Loucy (cell line): ENCODE results near the gene LLCFC1.

Source experiments
- EZH2phosphoT487 ChIP-seq: fragments of 200-600 bp; IDR thresholded peaks from 2 replicates; pipeline ENCODE4 v1.6.1; 2018; ENCODE audit warnings: antibody characterized with exemption, mild to moderate bottlenecking, moderate library complexity, borderline replicate concordance
- TF ChIP-seq, protein P1 (sequence below): fragments of 200-600 bp; sonication (generic); conservative IDR thresholded peaks from 2 replicates; pipeline ENCODE4 v1.5.1; 2014; ENCODE audit warnings: mild to moderate bottlenecking, antibody characterized with exemption, low read length

DNA sequence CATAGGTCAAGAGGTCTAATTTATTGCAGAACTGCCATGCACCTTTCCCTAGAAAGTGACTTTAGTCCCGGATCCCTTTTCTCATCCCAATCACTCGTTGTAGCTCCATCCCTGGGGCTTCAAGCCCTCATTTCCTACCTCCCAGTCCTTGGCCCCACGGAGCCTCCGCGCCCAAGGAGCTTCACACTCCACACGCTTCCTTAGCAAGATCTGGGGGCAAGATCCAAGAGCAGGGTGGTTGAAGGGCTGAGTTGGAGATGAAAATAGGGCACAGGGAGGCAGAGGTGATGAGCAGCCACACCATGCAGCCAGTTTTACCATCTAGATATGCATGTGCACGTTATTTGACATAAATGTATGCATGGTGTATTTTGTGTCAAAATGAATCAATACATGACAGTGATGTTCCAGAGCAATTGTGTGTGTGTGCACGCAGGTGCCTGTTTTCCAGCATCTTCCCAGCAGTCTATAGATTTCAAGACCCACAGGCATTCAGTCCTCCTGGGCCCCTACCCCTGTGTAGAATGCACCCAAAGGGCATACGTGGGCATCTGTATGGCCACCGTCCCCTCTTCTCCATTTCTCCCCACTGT lies 47.7 kb upstream of the LLCFC1 start:
- TF ChIP-seq, protein P1, sequence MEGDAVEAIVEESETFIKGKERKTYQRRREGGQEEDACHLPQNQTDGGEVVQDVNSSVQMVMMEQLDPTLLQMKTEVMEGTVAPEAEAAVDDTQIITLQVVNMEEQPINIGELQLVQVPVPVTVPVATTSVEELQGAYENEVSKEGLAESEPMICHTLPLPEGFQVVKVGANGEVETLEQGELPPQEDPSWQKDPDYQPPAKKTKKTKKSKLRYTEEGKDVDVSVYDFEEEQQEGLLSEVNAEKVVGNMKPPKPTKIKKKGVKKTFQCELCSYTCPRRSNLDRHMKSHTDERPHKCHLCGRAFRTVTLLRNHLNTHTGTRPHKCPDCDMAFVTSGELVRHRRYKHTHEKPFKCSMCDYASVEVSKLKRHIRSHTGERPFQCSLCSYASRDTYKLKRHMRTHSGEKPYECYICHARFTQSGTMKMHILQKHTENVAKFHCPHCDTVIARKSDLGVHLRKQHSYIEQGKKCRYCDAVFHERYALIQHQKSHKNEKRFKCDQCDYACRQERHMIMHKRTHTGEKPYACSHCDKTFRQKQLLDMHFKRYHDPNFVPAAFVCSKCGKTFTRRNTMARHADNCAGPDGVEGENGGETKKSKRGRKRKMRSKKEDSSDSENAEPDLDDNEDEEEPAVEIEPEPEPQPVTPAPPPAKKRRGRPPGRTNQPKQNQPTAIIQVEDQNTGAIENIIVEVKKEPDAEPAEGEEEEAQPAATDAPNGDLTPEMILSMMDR = no peak
- no peak for TF ChIP-seq EZH2phosphoT487
